Activated CD4-positive, alpha-beta T cell treated with anti-CD3 and anti-CD28 coated beads for 48 hours (primary cell): ENCODE data around the gene TALDO1.
A peak's percentile ranks its signal among the peaks of the same experiment; 100 is the strongest.

ENCODE experiments used
- DNase-seq: peaks from one replicate; pipeline ENCODE4 v3.0.0-alpha.2; 2020

The TALDO1 gene

DNA sequence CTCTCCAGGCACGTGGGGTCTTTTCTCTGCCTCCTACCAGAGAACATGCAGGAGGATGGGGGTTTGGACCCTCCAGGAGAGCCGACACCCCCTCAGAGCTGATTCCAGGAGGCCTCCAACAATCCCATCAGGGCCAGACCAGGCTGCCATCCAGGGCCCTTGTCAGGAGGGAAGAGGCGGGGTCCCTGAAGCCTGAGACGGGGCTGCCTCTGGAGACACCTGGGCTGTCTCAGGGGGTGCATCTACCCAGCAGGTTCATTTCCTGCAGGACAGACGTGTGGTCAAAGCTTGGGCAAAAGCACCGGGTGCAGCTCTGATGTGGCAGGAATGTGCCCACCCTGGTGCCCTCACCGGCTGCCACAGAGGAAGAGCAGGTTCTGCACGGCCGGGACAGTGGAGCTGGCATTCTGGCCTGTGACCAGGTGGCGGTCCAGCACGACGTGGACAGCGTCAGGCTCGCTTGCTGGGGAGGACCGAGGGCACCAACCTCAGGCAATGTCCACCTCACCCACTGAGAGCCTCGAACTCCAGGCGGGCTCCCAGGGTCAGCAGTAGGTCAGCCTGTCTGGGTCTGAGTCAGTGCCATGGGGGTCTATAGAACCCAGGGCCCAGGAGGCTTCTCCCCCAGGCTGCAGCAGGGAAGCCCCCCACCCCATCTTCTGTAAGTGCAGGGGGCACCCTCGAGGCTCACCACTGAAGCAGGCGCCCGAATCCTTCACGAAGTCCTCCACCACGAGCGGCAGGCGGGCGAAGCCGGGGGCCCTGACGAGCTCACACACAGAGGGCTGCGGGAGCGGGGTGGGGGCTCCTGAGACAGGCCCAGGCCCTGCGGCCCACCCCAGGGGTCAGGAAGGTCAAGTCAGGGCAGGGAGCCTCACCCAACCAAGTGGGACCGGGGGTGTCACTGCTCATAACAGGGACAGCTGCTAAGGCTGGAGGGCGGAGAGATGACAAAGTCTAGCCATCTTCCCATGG lies 23.7 kb downstream of the TALDO1 start:
- no peak for DNase-seq

DNA sequence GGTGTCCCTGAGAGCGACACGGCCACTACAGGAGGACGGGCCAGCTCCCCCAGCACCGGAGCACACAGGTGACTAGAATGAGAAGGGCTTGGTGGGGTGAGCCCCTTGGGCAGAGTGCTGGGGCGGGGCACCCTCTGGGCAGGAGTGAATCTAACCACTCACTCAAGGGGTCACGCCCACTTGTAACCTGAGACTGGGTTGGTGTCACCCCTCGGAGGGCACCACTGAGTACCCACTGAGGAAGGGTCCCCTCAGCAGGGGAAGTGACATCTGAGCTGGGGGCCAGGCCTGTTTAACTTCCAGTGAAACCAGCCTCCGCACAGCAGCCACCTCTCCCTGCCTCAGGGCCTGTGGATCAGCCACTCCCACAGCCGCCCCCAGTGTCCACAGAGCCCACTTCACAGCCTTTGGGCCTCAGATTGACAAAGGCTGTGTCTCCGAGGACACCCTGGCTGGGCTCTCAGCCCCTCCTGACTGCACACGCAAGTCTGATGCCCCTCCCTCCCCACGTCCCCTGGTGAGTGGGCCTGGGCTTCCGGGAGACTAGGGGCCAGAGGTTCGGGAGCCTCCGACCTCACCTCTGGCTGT lies 24.4 kb downstream of the TALDO1 start:
- DNase-seq = no peak

DNA sequence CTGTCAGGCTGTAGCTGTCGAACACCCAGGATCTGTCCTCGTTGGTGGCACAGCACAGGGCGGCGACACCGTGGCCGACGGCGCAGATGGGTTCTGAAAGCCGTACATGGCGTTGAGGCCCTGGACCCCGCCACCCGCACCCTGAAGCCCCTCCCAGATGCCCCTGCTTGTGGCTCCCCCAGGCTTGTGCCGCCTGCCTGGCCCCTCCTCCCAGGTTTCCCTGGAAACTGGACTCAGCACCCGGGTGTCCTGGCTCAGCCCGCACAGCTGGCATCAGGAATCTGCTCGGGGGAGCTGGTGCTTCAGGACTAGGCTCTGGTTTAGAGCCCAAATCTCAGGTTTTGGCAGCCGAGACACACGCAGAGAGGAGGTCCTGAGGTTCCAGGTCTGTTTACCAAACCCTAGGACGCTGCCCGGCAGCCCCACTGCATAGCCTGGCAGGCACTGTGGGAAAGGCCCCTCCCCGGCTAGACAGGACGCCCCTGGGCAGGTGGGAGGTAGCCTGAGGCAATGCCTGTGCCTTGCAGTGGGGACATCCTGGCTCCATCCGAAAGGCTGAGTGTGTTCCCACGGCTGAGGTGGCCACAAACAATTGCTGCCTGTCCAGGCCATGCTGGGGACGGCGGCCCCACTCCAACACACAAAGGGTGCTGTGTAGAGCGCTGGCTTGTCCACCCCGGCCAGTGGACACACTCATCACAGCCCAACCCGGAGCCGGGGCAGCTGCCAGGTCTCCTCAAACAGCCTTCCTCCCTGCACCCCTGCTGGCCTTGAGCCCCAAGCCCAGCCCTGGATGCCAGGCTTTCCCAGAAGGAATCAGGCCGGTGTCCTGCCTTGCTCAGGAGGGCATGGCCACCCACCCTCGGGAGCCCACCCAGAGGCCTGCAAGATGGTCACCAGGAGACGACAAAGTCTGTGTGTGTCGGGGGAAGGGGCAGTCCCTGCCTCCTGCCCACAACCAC lies 25.4 kb downstream of the TALDO1 start:
- DNase-seq = no peak

DNA sequence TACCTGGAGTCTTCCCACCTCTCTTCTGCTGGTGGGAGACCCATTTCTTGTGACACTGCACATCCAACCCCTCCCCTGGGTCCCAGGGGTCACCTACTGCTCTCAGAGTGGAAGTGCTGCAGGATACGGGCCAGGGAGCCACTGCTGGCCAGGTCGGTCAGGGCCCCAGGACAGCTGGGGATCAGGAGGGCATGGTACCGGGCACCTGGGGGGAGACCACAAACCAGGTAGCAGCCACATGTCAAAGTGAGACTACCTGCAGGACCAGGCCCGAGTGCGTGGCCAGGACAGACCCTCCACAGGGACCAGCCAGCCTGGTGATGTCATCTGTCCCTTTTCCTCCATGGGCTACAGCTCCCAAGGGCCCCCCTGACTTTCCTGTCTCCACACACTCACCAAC lies 26.2 kb downstream of the TALDO1 start:
- DNase-seq = no peak

DNA sequence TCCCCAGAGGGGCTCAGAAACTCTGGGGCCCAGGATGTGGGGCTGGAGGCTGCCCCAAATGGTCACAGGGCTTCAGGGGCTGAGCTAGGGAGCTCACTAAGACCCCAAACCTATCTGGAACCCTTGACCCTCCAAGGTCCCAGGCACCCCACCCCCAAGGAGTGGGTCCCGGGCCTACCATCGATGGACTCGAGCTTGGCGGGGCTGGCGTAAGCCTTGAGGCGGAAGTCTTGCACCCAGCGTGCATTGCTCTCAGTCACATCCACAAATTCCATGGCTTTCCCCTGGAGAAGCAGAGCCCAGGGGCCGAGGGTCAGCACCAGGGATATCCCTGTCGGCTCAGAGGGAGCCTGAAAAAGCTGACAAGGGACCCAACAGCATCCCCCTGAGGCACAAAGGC lies 26.6 kb downstream of the TALDO1 start:
- DNase-seq = no peak

DNA sequence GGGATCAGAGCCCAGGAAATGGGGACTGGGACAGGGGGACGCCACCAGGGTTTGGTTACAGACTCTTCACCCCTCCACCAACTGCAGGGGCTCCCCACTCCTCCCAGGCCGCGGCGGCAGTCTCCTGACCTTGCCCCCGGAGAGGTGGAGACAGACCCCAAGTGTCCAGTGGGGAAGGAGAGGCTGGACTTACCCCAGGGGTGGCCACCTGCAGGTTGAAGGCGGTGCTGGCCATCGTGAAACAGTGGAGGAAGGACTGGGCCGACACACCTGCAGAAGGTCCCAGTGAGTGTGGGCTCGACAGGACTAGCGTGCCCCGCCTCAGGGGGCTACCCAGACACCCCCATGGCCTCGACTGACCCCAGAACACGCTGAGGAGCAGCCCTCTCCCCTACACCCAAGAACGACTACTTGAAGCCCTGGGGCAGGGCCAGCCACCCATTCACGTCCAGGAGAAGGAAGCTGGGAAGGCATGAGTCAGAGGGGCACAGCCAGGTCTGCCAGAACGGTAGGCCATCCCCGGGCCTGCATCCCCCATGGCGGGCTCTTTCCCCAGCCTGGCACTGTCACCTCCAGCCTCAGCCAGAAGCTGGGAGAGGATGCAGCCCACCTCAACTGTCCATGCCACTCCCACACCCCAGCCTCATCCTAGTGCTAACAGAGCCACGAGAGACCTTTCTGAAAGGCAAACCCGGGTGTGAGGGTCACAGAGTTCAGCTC lies 27.8 kb downstream of the TALDO1 start:
- no peak for DNase-seq

DNA sequence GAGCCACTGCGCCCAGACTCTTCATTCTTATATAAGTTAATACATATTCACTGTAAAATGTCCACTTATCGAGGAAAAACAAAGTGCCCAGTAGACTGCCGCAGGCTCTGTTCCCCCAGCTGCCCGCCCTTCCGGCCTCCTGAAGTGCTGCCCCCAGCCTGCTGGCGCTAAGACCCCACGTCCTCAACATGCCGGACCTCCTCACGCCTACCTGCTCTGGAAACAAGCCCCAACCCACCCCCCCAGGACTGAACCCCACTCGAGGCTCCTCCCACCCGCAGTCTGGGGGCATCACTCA lies 28.9 kb downstream of the TALDO1 start:
- DNase-seq = no peak

DNA sequence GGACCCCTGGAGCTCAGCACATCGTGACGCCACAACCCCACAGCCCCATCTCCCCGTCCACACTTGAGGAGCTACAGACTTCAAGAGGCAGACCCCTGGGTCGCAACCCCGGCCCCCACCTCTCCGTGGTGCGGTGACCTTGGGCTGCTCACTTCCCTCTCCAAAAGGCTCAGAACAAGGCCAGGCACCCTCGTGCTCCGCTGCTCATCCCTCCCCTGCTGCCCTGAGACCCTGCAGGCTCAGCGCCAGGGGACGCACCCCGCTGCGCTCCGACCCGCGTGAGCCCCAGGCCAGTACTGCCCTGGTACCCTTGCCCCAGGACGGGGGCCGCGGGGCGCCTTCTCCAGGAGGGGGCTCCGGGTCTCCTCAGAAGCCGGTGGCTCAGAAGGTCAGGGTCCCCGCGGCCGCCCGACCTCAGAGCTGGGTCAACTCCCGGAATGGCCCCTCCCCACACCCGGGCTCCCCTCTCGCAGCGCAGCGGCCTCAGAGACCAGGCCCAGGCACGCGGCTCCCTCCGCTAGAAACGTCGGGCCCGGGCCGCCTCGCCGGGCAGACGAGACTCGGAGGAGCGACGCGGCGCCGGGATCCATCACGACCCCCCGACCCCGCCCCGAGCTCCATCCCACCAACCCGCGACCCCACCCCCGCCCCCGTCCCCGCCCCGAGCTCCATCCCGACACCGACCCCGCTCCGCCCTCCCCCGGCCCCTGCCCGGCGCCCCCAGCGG lies 29.5 kb downstream of the TALDO1 start:
- peak; percentile 56 for DNase-seq

DNA sequence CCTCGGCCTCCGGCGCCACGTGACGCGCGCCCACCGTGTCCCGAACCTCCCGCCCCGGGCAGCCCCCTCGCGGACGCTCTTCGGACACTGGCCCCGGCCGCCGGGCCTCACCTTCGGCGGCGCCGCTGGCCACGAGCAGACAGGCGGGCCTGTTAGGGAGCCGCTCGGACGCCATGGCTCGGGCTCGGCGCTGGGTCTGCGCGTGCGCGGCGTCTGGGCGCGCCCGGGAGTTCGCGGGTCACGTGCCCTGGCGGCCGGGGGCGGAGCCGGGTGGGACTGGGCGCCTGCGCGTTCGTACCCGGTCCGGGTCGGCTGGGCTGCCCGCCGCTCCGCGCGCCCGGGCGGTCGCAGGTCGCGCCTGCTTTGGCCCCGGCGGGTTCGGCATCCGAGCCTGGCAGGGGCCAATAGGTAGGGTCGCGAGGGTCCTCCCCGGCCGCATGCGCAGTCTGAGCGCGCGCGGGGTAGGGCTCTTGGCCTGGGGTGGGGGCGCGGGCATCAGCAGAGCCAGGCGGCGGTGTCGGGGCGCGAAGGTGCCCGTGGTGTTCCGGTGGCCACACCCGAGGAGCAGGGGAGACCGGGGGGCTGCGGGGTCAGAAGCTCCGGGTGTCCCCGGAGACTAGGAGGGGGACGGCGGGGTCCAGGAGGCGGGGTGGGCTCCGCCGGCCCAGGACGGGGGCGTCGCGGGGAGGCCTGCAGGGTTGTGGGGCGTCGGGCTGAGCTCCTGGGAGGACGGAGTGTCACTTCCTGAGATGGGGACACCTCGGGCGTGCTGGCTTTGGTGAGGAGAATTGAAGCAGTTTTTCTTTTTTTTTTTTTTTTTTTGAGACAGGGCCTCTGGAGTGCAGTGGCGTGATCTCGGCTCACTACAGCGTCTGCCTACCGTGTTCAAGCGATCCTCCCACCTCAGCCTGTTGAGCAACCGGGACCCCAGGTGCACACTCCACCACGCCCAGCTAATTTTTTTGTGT lies 30.3 kb downstream of the TALDO1 start, which contains the start of gene GATD1:
TSS of gene GATD1 (minus strand) at position 200 of the 968 bp plus-strand sequence. CDS start at position 175, 25 bp downstream.
- peak; percentile 96 for DNase-seq

DNA sequence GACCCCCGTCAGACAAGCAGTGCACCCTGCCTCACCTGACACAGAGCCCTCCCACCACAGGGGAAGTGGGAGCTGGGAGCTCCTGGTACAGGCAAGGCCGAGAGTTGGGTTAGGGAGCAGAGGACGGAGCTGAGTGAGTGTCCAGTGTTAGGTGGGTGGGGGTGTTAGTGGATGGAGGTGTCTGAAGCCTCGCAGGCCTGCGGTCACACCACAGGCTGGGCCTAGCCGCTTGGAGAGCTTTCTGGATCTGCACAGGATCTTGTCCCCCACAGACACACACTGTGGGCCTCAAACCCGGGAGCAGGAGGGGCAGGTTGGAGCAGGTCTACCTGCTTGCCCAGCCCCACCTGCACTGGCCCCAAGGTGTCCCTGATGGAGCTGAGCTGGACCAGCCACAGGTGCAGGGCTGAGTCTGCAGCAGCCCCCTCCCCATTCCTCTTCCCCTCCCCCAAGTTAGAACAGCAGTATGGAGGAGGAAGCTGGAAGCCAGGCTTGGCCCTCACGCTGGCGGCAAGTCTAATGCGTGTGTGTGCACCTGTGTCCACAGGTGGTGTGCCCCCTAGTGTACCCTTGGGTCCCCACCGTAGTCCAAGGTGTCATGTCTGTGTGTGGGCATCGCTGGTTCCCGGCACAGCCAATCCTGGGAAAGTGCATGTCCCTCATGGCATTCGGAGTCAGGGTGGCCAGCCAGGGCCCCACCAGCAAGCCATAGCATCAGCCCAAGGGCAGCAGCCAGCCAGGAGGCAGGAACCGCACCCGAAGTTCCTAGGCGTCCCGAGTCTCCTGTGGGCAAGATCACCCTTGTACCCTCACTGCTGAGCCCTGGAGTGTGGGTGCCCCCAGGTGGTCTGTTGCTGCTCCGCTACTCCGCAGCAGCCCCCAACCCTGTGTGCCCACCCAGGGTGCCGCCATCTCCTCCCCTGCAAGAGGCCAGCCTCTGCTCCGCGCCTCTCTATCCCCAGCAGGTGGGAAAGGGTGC lies 32.0 kb downstream of the TALDO1 start:
- no peak for DNase-seq

DNA sequence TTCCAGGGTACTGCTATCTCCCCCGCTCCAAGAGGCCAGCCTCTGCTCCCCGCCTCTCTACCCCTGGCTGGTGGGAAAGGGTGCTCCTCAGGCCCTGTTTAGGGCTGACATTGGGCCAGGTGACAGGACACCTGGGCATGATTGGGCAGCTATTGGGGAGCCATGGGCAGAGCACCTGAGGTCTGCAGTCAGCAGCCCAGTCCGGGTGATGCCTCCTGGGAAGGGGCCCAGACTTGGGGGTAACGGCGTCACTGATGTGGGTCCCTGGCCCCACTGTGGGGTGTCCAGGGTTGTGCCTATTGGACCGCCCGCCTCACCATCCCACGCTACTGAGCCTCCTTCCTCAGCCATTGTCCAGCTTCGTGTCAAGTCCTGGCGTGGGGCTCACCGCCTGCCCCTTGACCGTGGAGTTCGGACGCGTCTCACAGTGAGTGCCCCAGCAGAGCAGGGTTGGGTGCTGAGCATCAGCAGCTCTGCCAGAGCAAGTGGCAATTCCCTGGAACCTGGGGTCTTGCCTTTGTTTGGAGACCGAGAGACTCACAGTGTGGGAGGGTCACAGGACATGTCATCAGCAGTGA lies 32.8 kb downstream of the TALDO1 start:
- no peak for DNase-seq

DNA sequence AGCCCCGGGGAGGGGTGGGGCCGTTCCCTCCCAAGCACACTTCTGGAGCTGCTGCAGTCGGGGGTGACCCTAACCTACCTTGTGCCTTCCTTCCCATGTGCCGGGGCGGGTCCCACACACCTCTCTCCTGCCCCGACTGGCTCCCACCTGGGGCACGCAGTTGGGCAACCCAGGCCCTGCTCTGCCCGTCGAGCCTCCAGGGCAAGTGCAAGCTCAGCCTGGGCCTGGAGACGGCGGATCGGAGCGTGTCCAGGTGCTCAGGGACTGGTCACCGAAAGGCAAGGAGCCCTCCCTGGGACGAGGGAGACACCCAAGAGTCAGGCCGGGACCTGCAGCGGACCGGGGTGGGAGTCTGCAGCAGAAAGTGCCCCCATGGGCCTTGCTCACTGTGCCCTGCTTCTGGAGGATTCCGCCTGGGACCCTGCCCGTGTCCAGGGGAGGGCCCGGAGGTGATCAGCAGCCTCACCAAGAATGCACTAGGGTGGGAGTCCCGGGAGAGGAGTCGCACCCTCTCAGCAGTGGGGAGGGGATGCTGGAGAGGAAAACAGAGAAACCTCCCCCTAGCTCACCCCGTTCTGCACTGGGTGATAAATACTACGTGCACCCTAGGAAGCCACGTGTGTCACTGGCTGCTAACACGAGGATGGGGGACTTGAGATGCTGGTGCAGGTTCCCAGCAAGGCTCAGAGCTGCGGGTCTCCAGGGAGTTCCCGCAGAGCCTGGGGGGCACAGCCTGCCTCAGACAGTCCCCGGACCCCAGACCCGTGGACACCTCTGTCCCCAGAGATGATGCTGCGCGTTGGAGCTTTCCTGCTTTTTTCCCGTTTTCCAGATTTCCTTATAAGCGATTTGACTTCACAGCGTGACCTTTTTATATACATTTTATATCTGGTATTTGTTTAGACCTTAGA lies 35.3 kb downstream of the TALDO1 start:
- no peak for DNase-seq

DNA sequence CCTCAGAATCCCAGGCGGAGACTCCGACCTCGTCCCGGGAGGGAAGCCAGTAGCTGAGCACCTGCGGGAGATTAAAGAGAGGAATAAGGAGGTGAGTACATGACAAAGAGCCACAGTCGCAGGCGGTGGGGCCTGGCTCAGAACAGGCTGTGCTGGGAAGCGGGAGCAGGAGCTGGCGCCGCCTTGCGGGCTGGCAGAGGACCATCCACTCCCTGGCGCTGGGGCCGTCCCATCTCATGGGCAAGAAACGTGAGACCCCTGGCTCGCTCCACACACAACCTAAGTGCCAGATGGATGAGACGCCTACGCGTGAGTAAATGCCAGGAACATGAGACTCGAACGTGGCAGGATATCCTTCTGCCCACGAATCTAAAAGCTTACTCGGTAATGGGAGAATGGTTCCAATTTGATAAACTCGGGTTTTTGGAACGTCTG lies 36.3 kb downstream of the TALDO1 start:
- no peak for DNase-seq

DNA sequence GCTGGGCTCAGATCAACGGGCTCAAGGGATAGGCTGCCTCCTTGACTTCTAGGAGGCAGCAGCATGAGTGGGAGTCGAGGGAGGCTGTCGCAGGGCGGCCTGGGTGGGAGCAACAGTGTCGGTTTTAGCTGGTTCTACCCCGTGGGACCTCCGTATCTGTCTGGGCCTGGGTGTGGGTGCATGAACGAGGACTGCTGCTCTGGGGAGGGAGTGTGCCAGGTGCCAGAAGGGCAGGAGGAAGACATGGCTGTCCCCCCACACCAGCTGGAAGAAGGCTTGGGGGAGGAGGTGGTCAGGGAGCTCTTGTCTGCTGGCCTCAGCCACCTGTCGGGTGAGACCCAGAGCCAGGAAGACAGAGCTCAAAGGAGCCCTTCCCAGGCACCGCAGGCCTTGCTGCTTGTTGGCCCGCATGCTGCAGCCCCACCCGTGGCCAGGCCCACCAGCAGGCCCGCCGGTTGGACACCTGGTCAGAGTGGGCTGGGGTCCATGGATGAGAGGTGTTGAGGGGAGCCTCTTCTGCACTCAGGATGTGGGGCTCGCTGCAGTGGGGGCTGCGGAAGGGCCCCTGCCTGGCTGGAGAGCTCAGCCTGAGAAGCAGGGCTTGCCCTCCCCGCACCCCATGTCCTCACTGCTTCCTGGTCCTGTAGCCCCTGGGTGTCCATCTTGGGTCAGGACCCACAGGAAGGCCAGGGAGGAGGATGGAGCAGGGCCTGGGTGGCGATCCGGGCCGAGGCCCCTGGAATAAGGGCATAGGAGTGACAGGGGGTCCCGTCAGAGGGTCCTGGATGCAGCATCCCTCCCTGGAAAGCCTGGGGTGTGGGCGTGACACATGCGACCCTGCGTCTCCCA lies 39.2 kb downstream of the TALDO1 start:
- DNase-seq = no peak

DNA sequence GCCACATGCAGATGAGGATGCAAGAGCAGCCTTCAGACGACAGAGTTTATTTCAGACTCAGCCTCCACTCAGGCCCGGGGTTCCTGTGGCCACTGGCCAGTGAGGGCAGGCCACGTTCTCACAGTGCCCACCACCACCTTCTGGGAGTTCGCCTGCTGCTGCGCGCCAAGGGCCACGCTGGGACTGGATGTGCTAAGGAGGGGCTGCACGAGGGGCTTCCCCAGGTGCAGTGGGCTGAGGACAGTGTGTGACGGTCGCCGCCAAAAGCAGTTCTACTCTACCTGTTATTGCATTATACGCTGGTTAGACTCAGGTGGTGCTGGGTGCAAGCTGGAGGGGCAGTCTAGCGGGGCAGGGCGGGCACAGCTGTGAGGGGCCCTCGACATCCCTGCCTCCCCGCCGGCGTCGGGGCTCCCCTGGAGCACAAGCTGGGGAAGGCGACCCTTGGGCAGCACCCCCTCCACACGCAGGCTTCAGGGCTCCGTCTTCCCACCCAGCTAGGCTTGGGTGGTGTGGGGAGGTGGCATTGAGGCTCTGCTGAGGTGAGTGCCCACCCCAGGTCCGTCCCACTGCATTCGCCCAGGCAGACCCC lies 39.9 kb downstream of the TALDO1 start:
- DNase-seq = no peak

DNA sequence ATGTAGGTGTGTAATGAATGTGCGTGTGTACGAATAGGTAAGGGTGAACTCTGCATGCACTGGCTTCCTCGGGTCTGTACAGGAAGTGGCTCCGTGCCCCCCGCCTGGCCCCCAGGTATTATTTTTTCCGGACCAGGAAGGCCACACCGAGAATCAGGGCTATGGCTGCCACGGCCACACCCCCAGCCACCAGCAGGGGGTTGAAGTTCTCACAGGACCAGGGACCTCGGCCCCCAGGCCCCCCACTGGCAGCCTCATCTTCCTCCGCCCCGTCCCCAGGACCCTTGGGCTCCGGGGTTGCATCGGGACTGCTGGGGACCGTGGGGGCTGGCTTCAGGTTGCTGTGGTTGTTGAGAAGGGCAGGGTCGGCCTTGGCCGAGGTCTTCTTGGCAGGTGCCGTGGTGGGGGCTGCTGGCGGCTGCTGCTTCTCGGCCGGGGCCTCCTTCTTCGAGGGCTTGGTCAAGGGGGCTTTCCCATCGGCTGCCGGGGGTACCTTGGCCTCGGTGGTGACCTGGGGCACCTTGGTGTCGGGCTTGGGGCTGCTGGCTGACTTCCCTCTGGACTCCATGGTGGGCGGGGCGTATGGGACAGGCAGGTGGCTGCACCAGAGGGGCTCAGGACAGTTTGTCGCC lies 40.9 kb downstream of the TALDO1 start:
- no peak for DNase-seq
